ENCODE results near the gene EPHA6. TPM values are rescaled to one million over a fixed set of nuclear protein-coding genes. Genes with fewer than 3 reads are reported as not detected.
A peak's percentile ranks its signal among the peaks of the same experiment; 100 is the strongest.

Gene EPHA6
- total RNA-seq, 4 donors from 2014 or later: 0.60 to 3.8 (median 3.0) TPM

- Histone ChIP-seq H3K36me3 (no peaks in the 10 kb centered on the region), H3K4me1 (peaks cover 0 to 9% (median 2%) of the 10 kb centered on the region in 4 donors), H3K9me3 (no peaks in the 10 kb centered on the region), H3K4me3 (no peak overlapping the region), H3K27me3 (no peaks in the 10 kb centered on the region), H3K27ac (no peak overlapping the region)
- WGBS, 2 donors (ENCODE audit: low coverage in 1 of 2): 45 to 54% methylated on average over 3 of the region's 3 CpGs
- TF ChIP-seq EP300 (IDR thresholded peaks at IDR 0.05; ENCODE audit: low read depth) (no peak), CTCF (IDR thresholded peaks at IDR 0.05) (peak; percentile 51 to 63 (median 54))
- intact Hi-C loops (cut with DNase I; ENCODE audit: low total_unique reads): no loop called here
- DNase-seq: no peak
- in situ Hi-C loops (cut with MboI; ENCODE audit: low pct_ligation_motif_present in 1 of 4, low pct_unique_long_range_greater_than_20kb in 1 of 4, low sequenced_read_pairs in 3 of 4): no loop called here
These were observed 844.4 kb downstream of the EPHA6 start for GRCh38 chr3:97658668-97659285.

GRCh38 chr3:97662264-97662663, 847.9 kb downstream of the EPHA6 start:
- H3K4me3 ChIP-seq: no peak overlapping the region
- no peaks in the 10 kb centered on the region for H3K36me3 ChIP-seq
- 61 to 67% methylated on average over 5 of the region's 5 CpGs for WGBS, 2 donors (ENCODE audit: low coverage in 1 of 2)
- DNase-seq: no peak
- no peak overlapping the region for H3K27ac ChIP-seq
- H3K9me3 ChIP-seq: no peaks in the 10 kb centered on the region
- no peaks in the 10 kb centered on the region for H3K27me3 ChIP-seq
- intact Hi-C loops (cut with DNase I; ENCODE audit: low total_unique reads) (no loop called here), in situ Hi-C loops (cut with MboI; ENCODE audit: low pct_ligation_motif_present in 1 of 4, low pct_unique_long_range_greater_than_20kb in 1 of 4, low sequenced_read_pairs in 3 of 4) (no loop called here)
- no peak for TF ChIP-seq POLR2A (IDR thresholded peaks at IDR 0.05)
- TF ChIP-seq POLR2AphosphoS5 (IDR thresholded peaks at IDR 0.05): no peak
- TF ChIP-seq EP300 (IDR thresholded peaks at IDR 0.05; ENCODE audit: low read depth): no peak
- TF ChIP-seq CTCF (IDR thresholded peaks at IDR 0.05): no peak
- H3K4me1 ChIP-seq: peaks cover 0 to under 1% (median 0%) of the 10 kb centered on the region in 4 donors

DNA sequence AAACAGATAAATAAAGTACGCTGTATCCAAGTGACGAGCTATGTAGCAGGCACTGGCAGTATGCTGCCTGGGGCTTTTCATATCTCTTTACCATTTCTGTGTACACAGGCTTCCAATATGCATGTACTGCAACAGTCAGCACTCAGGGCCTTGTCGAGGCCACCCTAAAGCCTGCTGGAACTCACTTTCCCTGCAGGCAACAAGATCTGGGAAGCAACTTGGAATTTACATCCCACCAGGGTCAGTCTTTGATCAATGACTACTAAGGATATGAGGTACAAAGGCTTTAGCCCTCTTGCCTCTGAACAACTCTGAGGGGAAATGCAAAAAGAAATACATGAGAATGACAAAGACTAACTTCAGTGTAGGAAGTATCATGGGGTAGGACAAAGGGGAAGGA, 848.4 kb downstream of the EPHA6 start:
- Histone ChIP-seq H3K4me1 (no peaks in the 10 kb centered on the region), H3K27ac (no peak overlapping the region), H3K27me3 (no peaks in the 10 kb centered on the region), H3K36me3 (no peaks in the 10 kb centered on the region), H3K9me3 (no peaks in the 10 kb centered on the region), H3K4me3 (no peak overlapping the region)
- 58 to 71% methylated on average over 3 of the region's 3 CpGs for WGBS, 2 donors (ENCODE audit: low coverage in 1 of 2)
- in situ Hi-C loops (cut with MboI; ENCODE audit: low pct_ligation_motif_present in 1 of 4, low pct_unique_long_range_greater_than_20kb in 1 of 4, low sequenced_read_pairs in 3 of 4) (no loop called here), intact Hi-C loops (cut with DNase I; ENCODE audit: low total_unique reads) (no loop called here)
- no peak for TF ChIP-seq EP300 (IDR thresholded peaks at IDR 0.05; ENCODE audit: low read depth)
- no peak for TF ChIP-seq POLR2A (IDR thresholded peaks at IDR 0.05)
- TF ChIP-seq POLR2AphosphoS5 (IDR thresholded peaks at IDR 0.05): no peak
- no peak for TF ChIP-seq CTCF (IDR thresholded peaks at IDR 0.05)
- no peak for DNase-seq

DNA sequence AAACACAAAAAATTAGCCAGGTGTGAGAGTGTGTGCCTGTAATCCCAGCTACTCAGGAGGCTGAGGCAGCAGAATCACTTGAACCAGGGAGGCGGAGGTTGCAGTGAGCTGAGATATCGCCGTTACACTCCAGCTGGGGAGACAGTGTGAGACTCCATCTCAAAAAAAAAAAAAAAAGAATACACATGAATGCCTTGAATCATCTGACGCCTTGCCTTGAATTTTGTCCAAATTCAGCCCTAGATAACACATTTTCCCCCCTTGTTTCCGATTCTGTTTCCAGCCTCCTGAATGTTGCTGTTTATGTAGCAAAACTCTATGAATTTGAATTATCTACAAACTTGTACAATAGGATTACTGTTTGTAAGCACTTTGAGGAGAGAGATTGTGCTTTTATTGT, 851.5 kb downstream of the EPHA6 start:
- H3K4me1 ChIP-seq: no peaks in the 10 kb centered on the region
- H3K36me3 ChIP-seq: no peaks in the 10 kb centered on the region
- H3K4me3 ChIP-seq: no peak overlapping the region
- intact Hi-C loops (cut with DNase I; ENCODE audit: low total_unique reads): no loop called here
- no peak overlapping the region for H3K27ac ChIP-seq
- in situ Hi-C loops (cut with MboI; ENCODE audit: low pct_ligation_motif_present in 1 of 4, low pct_unique_long_range_greater_than_20kb in 1 of 4, low sequenced_read_pairs in 3 of 4): no loop called here
- no peaks in the 10 kb centered on the region for H3K27me3 ChIP-seq
- DNase-seq: no peak
- TF ChIP-seq CTCF (IDR thresholded peaks at IDR 0.05) (no peak), EP300 (IDR thresholded peaks at IDR 0.05; ENCODE audit: low read depth) (no peak), POLR2A (IDR thresholded peaks at IDR 0.05) (no peak), POLR2AphosphoS5 (IDR thresholded peaks at IDR 0.05) (no peak)
- no peaks in the 10 kb centered on the region for H3K9me3 ChIP-seq
- WGBS, 2 donors (ENCODE audit: low coverage in 1 of 2): 66 to 89% methylated on average over 2 to 5 of the region's 5 CpGs

All from transverse colon (tissue), 4 donors.